GM18858 (cell line): ENCODE data around the gene TOE1.
"Not testable (repeated sequence)": the region's sequence is repeated elsewhere in the genome, so short reads cannot be mapped to it uniquely, and the experiment has no call there.

ENCODE experiments used
- ATAC-seq: cut with Tn5 transposase; IDR thresholded peaks from one replicate; pipeline ENCODE4 v1.9.1; 2021; ENCODE audit not compliant: unreplicated experiment

Gene TOE1

GRCh38 chr1:45339789-45340558 lies at the start of gene TOE1, which contains the start of gene MUTYH:
Gene TOE1 (plus strand): TSS chr1:45340170. CDS start chr1:45340253, 83 bp downstream.
Gene MUTYH (minus strand): TSS chr1:45340440. CDS start chr1:45334505, 5,935 bp downstream.
- peak; percentile 68 for ATAC-seq

DNA sequence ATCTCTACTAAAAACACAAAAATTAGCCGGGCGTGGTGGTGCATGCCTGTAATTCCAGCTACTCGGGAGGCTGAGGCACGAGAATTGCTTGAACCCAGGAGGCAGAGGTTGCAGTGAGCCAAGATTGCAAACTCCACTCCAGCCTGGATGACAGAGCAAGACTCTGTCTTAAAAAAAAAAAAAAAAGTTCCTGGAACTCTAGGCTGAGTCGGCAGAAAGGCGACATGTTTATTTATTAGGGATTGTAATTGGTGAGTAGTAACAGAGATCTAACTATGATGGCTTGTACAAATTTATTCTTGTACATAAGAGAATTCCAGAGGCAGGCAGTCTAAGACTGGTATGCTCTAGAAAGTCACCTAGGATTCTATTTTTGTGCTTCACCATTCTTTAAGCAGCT lies 49.0 kb upstream of the TOE1 start:
- not testable (repeated sequence) for ATAC-seq

DNA sequence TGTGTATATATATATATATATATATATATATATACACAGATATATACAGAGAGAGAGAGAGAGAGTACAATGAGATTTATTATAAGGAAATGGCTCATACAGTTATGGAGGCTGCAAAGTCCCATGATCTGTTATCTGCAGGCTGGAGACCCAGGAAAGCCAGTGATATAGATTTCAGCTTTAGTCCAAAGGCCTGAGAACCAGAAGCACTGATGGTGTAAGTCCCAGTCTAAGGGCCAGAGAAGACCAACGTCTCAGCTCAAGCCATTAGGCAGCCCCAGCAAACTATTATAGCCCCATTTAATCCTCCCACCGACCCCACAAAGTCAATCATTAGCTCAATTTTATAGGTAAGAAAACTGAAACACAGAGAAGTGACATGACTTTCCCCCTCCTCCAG lies 48.3 kb upstream of the TOE1 start:
- ATAC-seq: no peak

- ATAC-seq: no peak
Measured at GRCh38 chr1:45297666-45298356, 42.2 kb upstream of the TOE1 start.

DNA sequence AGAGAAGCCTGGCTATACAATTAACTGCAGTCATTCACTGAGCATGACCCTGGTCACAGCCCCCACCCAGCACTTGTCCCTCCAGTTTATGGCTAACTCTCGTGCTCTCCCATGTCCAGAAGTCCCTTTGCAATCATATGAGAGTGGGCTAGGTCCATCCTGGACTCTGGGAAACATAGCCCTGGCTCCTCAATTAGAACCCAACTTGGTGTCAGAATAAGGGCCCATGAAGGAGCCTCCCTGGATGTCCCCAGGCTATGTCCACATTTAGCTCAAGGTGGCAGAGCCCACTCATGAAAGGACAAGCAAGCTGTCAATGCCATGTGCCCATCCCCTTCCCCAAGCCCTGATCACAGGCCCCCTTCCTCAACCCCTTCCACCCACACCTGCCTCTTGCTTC lies 40.7 kb upstream of the TOE1 start:
- ATAC-seq: no peak

DNA sequence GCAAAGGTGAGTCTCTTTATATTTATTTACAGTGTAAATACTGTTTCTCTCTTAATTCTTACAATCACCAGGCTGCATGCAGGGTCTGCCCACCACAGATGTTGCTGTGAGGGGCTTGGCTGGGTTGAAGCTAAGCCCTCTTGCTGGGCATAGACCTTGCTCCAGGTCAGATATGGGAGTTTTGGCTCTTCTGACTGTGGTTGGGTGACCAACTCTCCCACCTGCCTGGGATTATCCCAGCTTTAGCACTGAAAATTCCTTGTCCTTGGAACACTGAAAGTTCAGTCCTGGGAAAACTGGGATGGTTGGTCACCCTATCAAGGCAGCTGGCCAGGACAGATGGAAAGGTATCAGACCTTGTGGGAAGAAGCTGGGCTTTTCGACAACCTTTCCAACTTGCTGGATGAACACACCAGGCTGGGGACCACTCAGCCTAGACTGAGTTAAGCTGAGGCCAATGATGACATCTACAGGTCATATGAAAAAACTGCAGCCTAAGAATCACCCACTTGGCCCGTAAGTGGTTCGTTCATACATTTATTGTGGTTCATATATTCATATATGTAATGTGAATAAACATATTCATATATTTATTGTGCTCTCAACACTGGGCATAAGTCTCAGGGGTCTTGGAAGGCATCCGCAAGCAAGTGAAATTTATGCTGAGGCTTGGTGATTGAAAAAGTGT lies 39.8 kb upstream of the TOE1 start:
- ATAC-seq: no peak

- ATAC-seq: no peak
Measured at GRCh38 chr1:45300669-45300997, 39.3 kb upstream of the TOE1 start.

- ATAC-seq: no peak
Measured at GRCh38 chr1:45302505-45303150, 37.3 kb upstream of the TOE1 start.

DNA sequence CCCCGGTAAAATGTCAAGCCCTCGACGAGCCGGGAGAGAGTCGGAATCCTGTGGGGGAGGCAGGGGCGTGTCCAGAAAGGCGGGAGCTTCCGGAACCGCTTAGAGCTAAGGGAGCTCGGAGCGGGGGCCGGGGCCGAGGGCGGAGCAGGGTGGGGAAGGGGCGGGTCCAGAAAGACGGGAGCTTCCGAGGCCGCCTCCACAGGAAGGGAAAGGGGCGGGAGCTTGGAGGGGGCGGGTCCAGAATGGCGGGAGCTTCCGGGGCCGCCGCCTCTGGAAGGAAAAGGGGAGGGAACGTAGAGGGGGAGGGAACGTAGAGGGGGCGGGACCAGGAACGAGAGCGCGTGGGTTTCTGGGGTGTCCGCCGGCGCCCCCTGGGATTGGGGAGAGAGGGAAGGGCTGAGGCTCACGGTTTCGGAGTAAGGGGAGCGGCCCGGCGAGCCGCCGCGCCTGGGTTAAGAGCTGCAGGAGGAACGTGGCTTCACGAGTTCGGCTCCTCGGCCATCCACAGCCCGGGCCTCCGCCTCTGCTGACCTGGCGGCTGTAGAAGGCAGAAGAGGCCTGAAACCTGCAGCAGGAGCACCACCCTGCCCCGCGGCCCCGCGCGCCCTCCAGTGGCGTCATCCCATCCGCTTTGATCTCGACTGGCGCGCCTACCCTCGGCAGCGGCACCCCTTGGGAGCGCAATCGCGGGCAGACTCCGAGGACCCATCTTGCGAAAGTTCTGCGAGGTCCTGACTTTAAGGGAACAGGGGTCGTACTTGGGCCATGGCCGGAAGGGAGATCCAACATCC lies 36.3 kb upstream of the TOE1 start:
- peak; percentile 45 for ATAC-seq

DNA sequence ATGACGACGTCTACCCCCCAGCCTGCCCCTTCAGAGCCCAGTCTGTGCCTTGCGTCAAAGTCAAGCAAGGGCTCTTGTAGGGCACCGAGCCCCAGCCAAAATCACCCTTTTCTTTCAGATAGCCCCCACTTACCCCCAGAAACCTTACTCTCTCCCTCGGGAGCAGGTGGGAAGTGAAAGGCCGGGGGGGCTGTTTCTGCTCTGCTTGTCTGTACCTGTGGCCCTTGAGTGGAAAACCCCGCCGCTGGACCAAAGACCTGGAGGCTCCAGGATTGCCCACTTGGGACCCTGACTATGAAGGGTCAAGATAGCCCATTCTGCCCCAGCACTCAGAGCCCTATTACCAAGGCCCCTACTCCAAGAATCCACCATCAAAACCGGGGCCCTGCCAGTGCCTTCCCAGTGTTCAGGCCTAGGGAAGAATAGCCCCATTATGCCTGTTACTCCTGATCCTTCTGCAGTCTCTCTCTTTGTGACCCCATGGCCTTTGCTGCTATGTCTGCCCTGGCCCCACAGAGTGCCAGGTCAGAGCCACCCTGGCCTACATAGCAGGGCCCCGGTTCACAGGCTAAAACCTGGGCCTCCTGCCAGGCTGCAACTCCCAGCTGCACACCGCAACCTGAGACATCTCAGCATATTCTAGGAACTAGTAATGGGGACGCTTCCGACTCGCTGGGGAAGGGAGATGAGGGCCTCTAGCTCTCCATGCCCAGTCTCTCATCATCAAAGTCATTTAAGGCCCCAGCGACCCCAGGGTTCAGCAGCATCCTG lies 35.5 kb upstream of the TOE1 start:
- ATAC-seq: no peak

- ATAC-seq: no peak
Measured at GRCh38 chr1:45305231-45305630, 34.7 kb upstream of the TOE1 start.

GRCh38 chr1:45306319-45306718 lies 33.7 kb upstream of the TOE1 start:
- no peak for ATAC-seq

DNA sequence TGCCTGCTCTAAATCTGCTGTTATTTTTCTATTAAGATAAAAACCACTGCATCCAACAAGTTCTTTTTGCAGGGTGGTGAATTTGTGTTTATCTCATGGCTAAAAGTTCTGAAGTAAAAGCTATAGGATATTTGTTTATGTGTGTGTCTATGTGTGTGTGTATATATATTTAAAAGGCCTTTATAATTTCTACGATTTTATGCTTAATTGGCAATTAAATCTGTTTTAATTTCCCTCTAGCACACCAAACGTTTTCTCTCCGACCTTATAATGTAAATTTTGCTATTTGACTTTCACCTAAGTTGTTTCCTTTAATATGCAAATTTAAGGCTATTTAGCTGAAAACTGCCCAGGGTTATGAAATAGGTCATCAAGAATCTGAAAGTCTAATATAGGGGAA lies 33.1 kb upstream of the TOE1 start:
- no peak for ATAC-seq

DNA sequence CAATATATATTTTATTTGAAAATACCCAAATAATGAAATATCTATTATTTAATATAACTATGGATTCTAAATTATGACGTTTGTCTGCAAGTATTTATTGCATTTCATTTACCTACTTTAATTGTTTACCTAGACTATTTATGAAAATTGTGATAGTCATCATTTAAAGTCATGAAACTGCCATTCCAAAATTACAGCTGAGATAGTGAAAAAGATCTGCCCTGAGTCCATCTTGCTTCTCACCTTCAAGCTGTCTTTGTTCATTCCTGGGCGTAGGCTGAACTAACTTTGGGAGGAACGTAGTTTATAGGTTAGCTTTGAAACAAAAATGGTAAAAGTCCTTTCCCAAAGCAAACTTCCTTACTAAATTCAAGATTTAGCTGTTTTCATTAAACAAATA lies 25.7 kb upstream of the TOE1 start:
- ATAC-seq: no peak

DNA sequence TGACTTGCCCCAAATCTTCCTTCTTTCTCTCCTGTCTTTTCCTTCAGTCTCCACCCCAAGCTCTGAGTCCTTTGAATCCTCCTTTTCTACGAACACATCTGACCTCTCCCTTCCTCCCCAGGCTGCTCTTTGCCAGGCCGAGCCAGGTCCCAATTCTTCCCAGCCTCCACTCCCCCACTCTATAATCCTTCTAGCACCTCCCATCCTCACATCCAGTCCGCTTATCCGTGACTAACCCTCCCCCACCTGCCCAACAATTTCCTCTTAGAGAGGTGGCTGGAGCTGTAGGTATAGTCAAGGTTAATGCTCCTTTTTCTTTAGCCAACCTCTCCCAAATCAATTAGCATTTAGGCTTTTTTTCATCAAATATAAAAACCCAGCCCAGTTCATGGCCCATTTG lies 22.8 kb upstream of the TOE1 start:
- no peak for ATAC-seq

DNA sequence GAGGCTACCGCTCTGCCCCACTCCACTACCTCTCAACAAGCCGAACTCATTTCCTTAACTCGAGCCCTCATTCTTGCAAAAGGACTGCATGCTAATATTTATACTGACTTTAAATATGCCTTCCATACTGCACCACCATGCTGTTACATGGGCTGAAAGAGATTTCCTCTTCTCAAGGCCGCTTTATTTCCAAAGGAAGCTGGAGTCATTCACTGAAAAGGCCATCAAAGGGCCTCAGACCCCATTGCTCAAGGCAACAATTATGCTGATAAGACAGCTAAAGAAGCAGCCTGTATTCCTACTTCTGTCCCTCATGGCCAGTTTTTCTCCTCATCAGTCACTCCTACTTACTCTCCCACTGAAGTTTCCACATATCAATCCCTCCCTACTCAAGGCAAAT lies 20.2 kb upstream of the TOE1 start:
- no peak for ATAC-seq

GRCh38 chr1:45321444-45321843 lies 18.5 kb upstream of the TOE1 start:
- no peak for ATAC-seq

- ATAC-seq: no peak
Measured at GRCh38 chr1:45322486-45323040, 17.4 kb upstream of the TOE1 start.

DNA sequence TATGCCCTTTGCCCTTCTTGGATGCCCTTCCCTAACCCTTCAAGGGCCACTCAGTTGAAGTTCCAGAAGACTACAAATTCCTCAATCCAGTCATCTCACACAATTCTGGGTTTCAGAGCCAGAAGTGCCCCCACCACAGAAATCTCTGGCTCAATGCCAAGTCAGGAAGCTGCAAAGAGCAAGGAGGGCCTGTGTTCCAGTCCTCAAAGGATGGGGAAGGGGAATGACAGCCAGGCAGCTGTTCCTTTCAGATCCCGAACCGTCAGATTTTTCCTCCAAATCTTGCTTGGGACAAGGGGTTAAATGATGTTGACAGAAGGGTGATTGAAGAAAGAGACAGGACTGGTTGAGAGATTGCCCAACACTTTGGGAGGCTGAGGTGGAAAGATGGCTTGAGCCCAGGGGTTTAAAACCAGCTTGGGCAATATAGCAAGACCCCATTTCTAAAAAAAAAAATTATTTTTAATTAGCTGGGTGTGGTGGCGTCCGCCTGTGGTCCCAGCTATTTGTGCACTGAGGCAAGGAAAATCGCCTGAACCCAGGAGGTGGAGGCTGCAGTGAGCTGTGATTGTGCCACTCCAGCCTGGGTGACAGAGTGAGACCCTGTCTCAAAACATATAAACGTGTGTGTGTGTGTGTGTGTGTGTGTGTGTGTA lies 14.0 kb upstream of the TOE1 start:
- no peak for ATAC-seq
